ENCODE data around the gene CNTRL.

Gene CNTRL

GRCh38 chr9:121201045-121201737 lies 126.4 kb downstream of the CNTRL start:
- DNase-seq (ENCODE audit: low spot score) = no peak

- DNase-seq (ENCODE audit: low spot score) = peak; percentile 99
Measured at GRCh38 chr9:121201738-121202533, 127.2 kb downstream of the CNTRL start, which contains the start of gene RAB14. TSS of gene RAB14 (minus strand) at chr9:121201869. CDS start at chr9:121193412, 8,457 bp downstream.

- DNase-seq (ENCODE audit: low spot score) = no peak
Measured at GRCh38 chr9:121204121-121204520, 129.4 kb downstream of the CNTRL start.

- no peak for DNase-seq (ENCODE audit: low spot score)
Measured at GRCh38 chr9:121204611-121205010, 129.9 kb downstream of the CNTRL start.

- no peak for DNase-seq (ENCODE audit: low spot score)
Measured at GRCh38 chr9:121206516-121207370, 132.0 kb downstream of the CNTRL start.

GRCh38 chr9:121207371-121207940 lies 132.7 kb downstream of the CNTRL start:
- no peak for DNase-seq (ENCODE audit: low spot score)

- no peak for DNase-seq (ENCODE audit: low spot score)
Measured at GRCh38 chr9:121210536-121210935, 135.8 kb downstream of the CNTRL start.

- DNase-seq (ENCODE audit: low spot score) = peak; percentile 90
Measured at GRCh38 chr9:121213136-121213806, 138.5 kb downstream of the CNTRL start.

- no peak for DNase-seq (ENCODE audit: low spot score)
Measured at GRCh38 chr9:121214005-121214404, 139.2 kb downstream of the CNTRL start.

- DNase-seq (ENCODE audit: low spot score) = no peak
Measured at GRCh38 chr9:121216271-121216805, 141.6 kb downstream of the CNTRL start.

GRCh38 chr9:121217609-121218292 lies 143.0 kb downstream of the CNTRL start:
- DNase-seq (ENCODE audit: low spot score) = no peak

GRCh38 chr9:121218357-121219027 lies 143.7 kb downstream of the CNTRL start:
- no peak for DNase-seq (ENCODE audit: low spot score)

- DNase-seq (ENCODE audit: low spot score) = no peak
Measured at GRCh38 chr9:121219530-121219929, 144.8 kb downstream of the CNTRL start.

- no peak for DNase-seq (ENCODE audit: low spot score)
Measured at GRCh38 chr9:121220996-121221663, 146.4 kb downstream of the CNTRL start.

GRCh38 chr9:121221664-121222055 lies 146.9 kb downstream of the CNTRL start:
- no peak for DNase-seq (ENCODE audit: low spot score)

- DNase-seq (ENCODE audit: low spot score) = no peak
Measured at GRCh38 chr9:121222524-121223171, 147.9 kb downstream of the CNTRL start.

GRCh38 chr9:121225240-121225639 lies 150.5 kb downstream of the CNTRL start:
- no peak for DNase-seq (ENCODE audit: low spot score)

- DNase-seq (ENCODE audit: low spot score) = no peak
Measured at GRCh38 chr9:121226175-121226574, 151.4 kb downstream of the CNTRL start.
